HepG2 (cell line): ENCODE measurements around the gene SUSD6. TPM values are rescaled to one million over a fixed set of nuclear protein-coding genes. Genes with fewer than 3 reads are reported as not detected.

Experiments used
- ATF2 ChIP-seq: sonication (generic); formaldehyde crosslinking; IDR thresholded peaks from 2 replicates; pipeline ENCODE4 v1.4.0; 2020; ENCODE audit warnings: missing genetic modification reagents
- FOXP1 ChIP-seq, 2 experiments: fragments of 450-650 bp in 1 of 2; IDR thresholded peaks; 2 replicates each; pipeline ENCODE4 v1.6.1; 2017 to 2018; ENCODE audit warnings: antibody characterized with exemption in 1 of 2
- HDAC6 ChIP-seq: fragments of 200-600 bp; sonication (generic); IDR thresholded peaks from 2 replicates; pipeline ENCODE4 v1.7.0; 2017; ENCODE audit warnings: mild to moderate bottlenecking, antibody characterized with exemption, low read length, low read depth
- HNF4A ChIP-seq: sonication (generic); formaldehyde crosslinking; IDR thresholded peaks from 2 replicates; pipeline ENCODE4 v1.4.0; 2020; ENCODE audit warnings: missing genetic modification reagents
- IRF2 ChIP-seq: IDR thresholded peaks from 2 replicates; pipeline ENCODE4 v1.6.1; 2018; ENCODE audit warnings: missing genetic modification reagents, missing compliant biosample characterization
- MAZ ChIP-seq, 2 experiments: sonication (generic) in 1 of 2; formaldehyde crosslinking in 1 of 2; IDR thresholded peaks; 2 replicates each; pipeline versions ENCODE4 v1.5.0 to v1.6.1; 2012 to 2020; ENCODE audit warnings: low read depth in 2 of 2, mild to moderate bottlenecking in 2 of 2, borderline replicate concordance in 1 of 2, improper control_type of control experiment in 1 of 2, low read length in 1 of 2, missing genetic modification reagents in 1 of 2, moderate library complexity in 1 of 2
- MEIS2 ChIP-seq: sonication (generic); formaldehyde crosslinking; IDR thresholded peaks from 2 replicates; pipeline ENCODE4 v1.9.0; 2021; ENCODE audit warnings: mild to moderate bottlenecking, missing genetic modification reagents
- MXD3 ChIP-seq: IDR thresholded peaks from 2 replicates; pipeline ENCODE4 v1.6.1; 2016; ENCODE audit warnings: mild to moderate bottlenecking, missing biosample characterization, missing genetic modification reagents
- NFKBIZ ChIP-seq: IDR thresholded peaks from 2 replicates; pipeline ENCODE4 v1.6.1; 2018; ENCODE audit warnings: missing genetic modification reagents, missing compliant biosample characterization
- REXO4 ChIP-seq: sonication (generic); formaldehyde crosslinking; IDR thresholded peaks from 2 replicates; pipeline ENCODE4 v1.8.0; 2022; ENCODE audit warnings: missing genetic modification reagents, mild to moderate bottlenecking, borderline replicate concordance
- SCMH1 ChIP-seq: sonication (generic); formaldehyde crosslinking; IDR thresholded peaks from 2 replicates; pipeline ENCODE4 v1.9.0; 2021; ENCODE audit warnings: missing genetic modification reagents, mild to moderate bottlenecking, borderline replicate concordance
- SIX4 ChIP-seq: sonication (generic); formaldehyde crosslinking; IDR thresholded peaks from 2 replicates; pipeline ENCODE4 v1.4.0; 2020; ENCODE audit warnings: missing genetic modification reagents
- SRF ChIP-seq: IDR thresholded peaks from 2 replicates; pipeline ENCODE4 v1.6.1; 2011; ENCODE audit warnings: mild to moderate bottlenecking, low read depth, low read length, moderate library complexity
- ZBTB33 ChIP-seq: sonication (generic); formaldehyde crosslinking; IDR thresholded peaks from 2 replicates; pipeline ENCODE4 v1.4.0; 2020; ENCODE audit warnings: missing genetic modification reagents
- ZBTB39 ChIP-seq: sonication (generic); formaldehyde crosslinking; IDR thresholded peaks from 2 replicates; pipeline ENCODE4 v1.5.0; 2020; ENCODE audit warnings: missing genetic modification reagents
- ZFP37 ChIP-seq: sonication (generic); formaldehyde crosslinking; IDR thresholded peaks from 2 replicates; pipeline ENCODE4 v1.4.0; 2020; ENCODE audit warnings: missing genetic modification reagents, borderline replicate concordance
- ZNF101 ChIP-seq: sonication (generic); formaldehyde crosslinking; IDR thresholded peaks from 2 replicates; pipeline ENCODE4 v1.4.0; 2020; ENCODE audit warnings: mild to moderate bottlenecking, low read depth, missing genetic modification reagents, borderline replicate concordance
- ZNF18 ChIP-seq: sonication (generic); formaldehyde crosslinking; IDR thresholded peaks from 2 replicates; pipeline ENCODE4 v1.8.0; 2022; ENCODE audit warnings: mild to moderate bottlenecking, missing genetic modification reagents; ENCODE audit not compliant: insufficient replicate concordance
- ZNF552 ChIP-seq: sonication (generic); formaldehyde crosslinking; IDR thresholded peaks from 2 replicates; pipeline ENCODE4 v1.9.0; 2022; ENCODE audit warnings: missing genetic modification reagents, mild to moderate bottlenecking, borderline replicate concordance
- ZNF605 ChIP-seq: sonication (generic); formaldehyde crosslinking; IDR thresholded peaks from 2 replicates; pipeline ENCODE4 v1.8.0; 2022; ENCODE audit warnings: mild to moderate bottlenecking, missing genetic modification reagents
- ZNF644 ChIP-seq: IDR thresholded peaks from 2 replicates; pipeline ENCODE4 v1.6.1; 2016; ENCODE audit warnings: low read depth
- ZNF678 ChIP-seq: sonication (generic); formaldehyde crosslinking; IDR thresholded peaks from 2 replicates; pipeline ENCODE4 v1.4.0; 2020; ENCODE audit warnings: mild to moderate bottlenecking, missing genetic modification reagents
- ZNF841 ChIP-seq: sonication (generic); formaldehyde crosslinking; IDR thresholded peaks from 2 replicates; pipeline ENCODE4 v1.8.1; 2023; ENCODE audit warnings: missing genetic modification reagents, borderline replicate concordance
- polyA plus RNA-seq, 8 experiments: library from polyadenylated mRNA; depleted of rRNA in 3 of 8; stranded (reverse) in 7 of 8; unstranded in 1 of 8; fragments of >200 nt; fragmentation: Illumina TruSeq in 4 of 8; extraction: Trizol in 4 of 8; gene quantifications; 2 replicates each; pipeline versions ENCODE4 v1.2.1 to v1.2.3, GENCODE V29; 2011 to 2016; ENCODE audit warnings: low read depth in 4 of 8, missing spikeins in 1 of 8, mixed read lengths in 1 of 8; ENCODE audit not compliant: insufficient read depth in 1 of 8
- total RNA-seq, 5 experiments: library from RNA; depleted of rRNA; stranded (reverse); fragments of >200 nt; fragmentation: Illumina TruSeq; extraction: Trizol; gene quantifications; 2 replicates each; pipeline ENCODE4 v1.2.3, GENCODE V29; 2016; ENCODE audit warnings: low read depth in 1 of 5

Gene SUSD6
- total and polyA plus RNA-seq, 2 of the 13 experiments (the other 11 are each of a cell fraction or from before 2014, with no cell fraction given) = 7.2 to 7.4 TPM

GRCh38 chr14:69637503-69638031 is 26.2 kb downstream of the SUSD6 start (continued):
- TF ChIP-seq SRF (no peak), ZNF552 (CRISPR knock-in tag) (no peak), ZBTB33 (CRISPR knock-in tag) (no peak), ZNF18 (CRISPR knock-in tag) (no peak), MAZ (IDR thresholded peaks at IDR 0.05; ENCODE audit: borderline replicate concordance, low read depth, low read length) (no peak), MAZ (CRISPR knock-in tag; IDR thresholded peaks at IDR 0.05; ENCODE audit: low read depth) (peak; percentile 75), ZBTB39 (CRISPR knock-in tag) (no peak), MEIS2 (CRISPR knock-in tag) (0 out of 2 replicates have a peak, but pooled peaks have one; percentile 9), ZFP37 (CRISPR knock-in tag) (no peak), MXD3 (CRISPR knock-in tag) (peak; percentile 72; the same call in 1 of the 2 replicates), ZNF101 (CRISPR knock-in tag) (no peak), ZNF841 (CRISPR knock-in tag) (no peak), ZNF605 (no peak), SCMH1 (CRISPR knock-in tag) (no peak), HNF4A (peak; percentile 83), REXO4 (CRISPR knock-in tag) (no peak), HDAC6 (no peak), NFKBIZ (CRISPR knock-in tag) (no peak), ZNF678 (CRISPR knock-in tag) (no peak), FOXP1 (IDR thresholded peaks at IDR 0.05) (no peak), FOXP1 (CRISPR knock-in tag; IDR thresholded peaks at IDR 0.05) (peak; percentile 67), ZNF644 (peak; percentile 59), IRF2 (CRISPR knock-in tag) (peak; percentile 47; the same call in 1 of the 2 replicates), ATF2 (CRISPR knock-in tag) (peak; percentile 29; the same call in 1 of the 2 replicates), SIX4 (CRISPR knock-in tag) (no peak)
